GM10847 (cell line): ENCODE results near the gene KYAT1.
A peak's percentile ranks its signal among the peaks of the same experiment; 100 is the strongest.

Experiments used
- POLR2A ChIP-seq: IDR thresholded peaks from 2 replicates; pipeline ENCODE4 v1.6.1; 2011; ENCODE audit not compliant: insufficient read length; ENCODE audit errors: extremely low read depth

Gene KYAT1

DNA sequence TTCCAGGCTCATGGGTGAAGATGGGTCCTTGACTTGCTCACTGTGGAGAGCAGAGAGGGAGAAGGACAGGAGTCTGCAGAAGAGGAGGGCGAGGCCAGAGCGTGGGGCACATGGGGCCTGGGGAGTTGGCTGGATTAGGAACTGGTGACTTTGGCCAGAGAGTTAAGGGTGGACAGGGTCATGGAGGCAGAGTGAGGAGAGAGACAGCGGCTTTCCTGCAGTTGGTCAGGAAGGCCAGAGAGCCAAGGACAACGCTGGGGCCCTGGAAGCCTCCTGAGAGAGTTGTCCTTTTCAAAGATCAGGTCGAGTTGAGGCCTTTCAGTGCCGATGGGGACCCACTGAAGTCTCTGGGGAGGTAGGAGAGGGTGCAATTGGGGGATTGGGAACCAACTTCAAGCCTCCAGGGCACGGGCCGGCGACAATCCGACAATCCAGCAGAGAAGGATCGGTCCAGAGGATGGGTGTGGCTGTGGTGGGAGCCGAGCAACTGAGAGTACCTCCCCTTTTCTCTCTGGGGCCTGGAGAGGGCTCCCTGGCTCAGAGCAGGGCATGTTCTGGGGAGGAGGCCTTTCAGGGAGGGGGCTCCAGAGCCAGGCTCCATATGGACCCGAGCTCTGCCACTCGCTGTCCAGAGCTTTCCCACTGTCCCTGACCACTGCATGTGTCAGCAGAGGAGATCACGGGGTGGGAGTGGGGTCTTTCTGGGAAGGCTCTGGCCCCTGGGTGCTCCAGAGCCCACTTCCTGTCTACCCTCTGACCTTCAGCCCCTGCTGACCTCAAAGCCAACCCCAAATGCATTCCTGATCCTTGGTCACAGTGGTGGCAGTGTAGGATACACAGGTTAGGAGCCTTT, 31.5 kb upstream of the KYAT1 start:
- TF ChIP-seq POLR2A = no peak

DNA sequence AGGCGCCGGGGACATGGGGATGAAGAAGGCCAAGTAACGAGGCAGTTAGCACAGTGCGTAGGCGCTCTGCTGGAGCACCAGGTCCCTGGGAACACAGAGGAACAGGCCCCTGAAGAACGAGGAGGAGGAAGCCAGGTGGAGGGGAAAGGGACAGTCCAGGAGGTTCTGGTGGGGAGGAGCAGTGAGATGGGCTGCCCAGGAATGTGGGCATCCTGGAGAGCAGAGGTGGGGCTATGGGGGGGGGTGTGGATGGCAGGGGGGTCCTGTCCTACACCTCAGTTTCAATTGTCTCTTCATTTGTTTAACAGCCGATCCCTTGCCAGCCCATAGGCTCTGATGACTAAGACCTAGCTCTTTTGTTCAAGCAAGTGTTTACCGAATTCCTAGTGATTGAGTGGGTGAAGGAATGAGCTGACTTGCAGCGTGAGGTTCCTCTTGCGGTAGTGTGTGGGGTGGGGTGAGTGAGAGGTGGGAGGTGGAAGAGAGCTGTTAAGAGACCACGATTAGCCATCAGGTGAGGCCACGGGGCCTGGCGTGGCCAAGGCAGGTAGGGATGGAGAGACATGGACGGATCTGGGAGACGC, 30.6 kb upstream of the KYAT1 start:
- no peak for TF ChIP-seq POLR2A

DNA sequence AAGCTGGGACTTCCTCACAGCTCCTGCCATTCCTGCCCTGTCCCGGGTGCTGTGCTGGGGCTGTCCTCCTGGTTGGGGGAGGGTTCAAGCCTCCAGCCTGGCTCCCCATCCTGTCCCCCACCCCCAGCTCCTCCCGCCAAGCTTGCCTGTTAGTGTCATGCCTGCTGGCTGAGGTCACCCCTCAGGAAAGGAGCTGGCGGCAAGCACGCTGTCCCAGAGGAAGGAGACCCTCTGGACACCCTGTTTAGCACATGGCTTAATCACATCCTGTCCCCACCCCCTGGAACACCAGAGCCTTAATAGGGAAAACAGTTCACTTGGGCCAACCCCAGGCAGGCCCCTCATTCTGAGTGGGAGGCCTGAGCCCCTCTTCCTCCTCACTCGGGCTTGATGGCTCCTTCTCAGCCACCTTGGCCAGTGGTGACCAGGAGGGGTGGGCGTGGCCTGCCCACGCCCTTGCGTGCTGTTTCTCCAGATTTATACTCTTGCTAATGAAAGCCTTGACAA, 29.8 kb upstream of the KYAT1 start:
- no peak for TF ChIP-seq POLR2A

DNA sequence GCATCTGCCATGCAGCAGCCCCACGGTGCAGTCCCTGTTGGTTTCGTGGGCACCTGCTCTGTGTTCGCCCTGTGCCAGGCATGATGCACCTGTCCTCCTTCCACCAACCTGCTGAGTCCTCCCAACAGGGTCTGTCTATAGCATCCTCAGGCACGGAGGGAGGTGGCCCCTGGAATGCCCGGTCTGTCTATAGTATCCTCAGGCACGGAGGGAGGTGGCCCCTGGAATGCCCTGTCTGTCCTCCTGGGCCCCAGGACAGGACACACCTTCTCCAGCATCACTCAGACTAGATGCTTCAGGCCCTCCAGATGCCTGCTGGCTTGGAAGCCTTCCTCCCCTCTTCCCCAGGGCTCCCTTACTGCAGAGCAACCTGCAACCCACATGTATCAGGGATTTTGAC, 29.2 kb upstream of the KYAT1 start:
- no peak for TF ChIP-seq POLR2A

DNA sequence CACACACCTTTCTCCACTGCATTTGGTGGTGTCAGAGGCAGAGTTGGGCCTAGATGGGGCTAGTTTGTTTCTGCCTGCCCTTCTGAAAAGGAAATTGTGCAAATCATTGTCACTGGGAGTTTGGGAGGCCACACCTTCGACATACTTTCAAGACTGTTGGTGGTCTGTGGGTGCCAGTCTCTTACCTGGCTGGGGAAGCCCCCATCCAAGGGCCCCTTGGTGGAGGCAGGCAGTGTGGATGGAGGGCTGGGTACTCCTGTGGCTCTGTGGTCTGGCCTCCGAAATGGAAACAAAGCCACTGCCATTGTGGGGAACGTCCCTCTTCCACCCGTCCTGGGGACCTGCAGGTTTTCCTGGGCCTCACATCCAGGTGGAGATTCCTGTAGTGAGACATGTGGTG, 28.1 kb upstream of the KYAT1 start:
- TF ChIP-seq POLR2A = no peak

DNA sequence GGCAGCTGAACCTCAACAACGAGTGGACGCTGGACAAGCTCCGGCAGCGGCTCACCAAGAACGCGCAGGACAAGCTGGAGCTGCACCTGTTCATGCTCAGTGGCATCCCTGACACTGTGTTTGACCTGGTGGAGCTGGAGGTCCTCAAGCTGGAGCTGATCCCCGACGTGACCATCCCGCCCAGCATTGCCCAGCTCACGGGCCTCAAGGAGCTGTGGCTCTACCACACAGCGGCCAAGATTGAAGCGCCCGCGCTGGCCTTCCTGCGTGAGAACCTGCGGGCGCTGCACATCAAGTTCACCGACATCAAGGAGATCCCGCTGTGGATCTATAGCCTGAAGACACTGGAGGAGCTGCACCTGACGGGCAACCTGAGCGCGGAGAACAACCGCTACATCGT, 26.6 kb upstream of the KYAT1 start:
- no peak for TF ChIP-seq POLR2A

DNA sequence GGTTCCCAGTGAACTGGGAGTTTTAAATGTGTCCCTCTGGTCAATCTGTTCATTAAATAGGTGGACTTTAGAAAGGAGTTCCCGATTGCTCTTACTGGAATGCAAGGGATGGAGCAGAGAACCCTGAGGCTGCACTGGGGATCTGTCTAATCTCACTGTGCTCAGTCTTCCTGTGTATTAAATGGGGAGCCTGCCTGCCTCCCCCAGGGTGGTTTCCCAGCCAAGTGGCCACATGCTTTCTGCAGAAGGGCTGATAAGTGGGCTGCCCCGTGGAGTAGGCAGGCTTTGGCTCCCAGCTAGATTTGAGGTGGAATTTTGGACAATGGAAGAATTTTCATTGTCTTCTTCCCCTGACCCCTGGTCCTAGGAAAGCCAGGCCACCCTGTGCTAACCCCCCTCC, 25.0 kb upstream of the KYAT1 start:
- TF ChIP-seq POLR2A = no peak

DNA sequence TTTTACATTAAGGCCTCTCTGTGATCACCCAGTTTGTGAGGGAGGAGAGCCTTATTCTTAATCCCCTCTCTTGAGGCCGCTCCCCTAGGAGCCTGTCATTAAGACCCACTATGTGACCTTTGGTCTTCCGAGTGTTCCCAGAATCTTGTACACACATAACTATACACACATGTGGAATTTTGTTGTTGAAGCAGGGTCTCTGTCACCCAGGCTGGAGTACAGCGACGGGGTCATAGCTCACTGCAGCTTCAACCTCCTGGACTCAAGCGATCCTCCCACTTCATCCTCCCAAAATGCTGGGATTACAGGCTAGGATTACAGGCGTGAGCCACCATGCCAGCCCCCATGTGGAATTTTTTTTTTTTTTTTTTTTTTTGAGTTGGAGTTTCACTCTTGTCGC, 24.2 kb upstream of the KYAT1 start:
- no peak for TF ChIP-seq POLR2A

DNA sequence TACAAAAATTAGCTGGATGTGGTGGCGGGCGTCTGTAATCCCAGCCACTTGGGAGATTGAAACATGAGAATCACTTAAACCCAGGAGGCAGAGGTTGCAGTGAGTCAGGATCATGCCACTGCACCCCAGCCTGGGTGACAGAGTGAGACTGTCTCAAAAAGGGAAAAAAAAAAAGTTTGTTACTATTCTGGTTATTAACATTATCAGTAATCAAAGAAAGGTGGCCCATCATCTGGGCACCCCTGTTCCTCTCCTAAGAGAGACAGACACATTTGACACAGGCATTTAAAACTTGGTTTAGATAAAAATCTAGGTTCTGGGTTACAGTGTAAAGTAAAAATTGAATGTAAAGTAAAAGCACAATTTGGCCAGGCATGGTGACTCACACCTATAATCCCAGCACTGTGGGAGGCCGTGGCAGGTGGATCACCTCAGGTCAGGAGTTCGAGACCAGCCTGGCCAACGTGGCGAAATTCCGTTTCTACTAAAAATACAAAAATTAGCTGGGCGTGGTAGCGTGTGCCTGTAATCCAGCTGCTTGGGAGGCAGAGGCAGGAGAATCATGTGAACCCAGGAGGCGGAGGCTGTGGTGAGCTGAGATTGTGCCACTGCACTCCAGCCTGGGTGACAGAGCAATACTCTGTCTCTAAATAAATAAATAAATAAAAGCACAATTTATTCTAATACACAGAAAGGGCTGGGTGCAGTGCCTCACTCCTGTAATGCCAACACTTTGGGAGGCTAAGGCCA, 22.3 kb upstream of the KYAT1 start:
- no peak for TF ChIP-seq POLR2A

DNA sequence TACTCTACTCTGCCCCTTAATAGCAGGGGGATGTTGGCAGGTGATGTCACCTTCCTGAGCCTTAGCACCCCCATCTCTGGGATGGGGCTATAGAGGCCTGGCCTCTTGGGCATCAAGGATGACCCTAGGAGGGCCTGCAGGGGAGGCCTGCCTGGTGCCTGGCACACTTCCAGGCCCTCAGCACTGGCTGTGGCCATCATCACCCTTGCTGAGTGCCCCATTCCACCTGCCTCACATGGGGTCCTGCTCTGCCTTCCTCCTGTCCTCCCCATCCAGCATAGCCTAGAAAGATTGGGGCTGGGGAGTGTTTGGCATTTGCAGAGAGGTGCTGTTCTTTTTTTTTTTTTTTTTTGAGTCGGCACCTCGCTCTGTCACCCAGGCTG, 21.3 kb upstream of the KYAT1 start:
- no peak for TF ChIP-seq POLR2A

DNA sequence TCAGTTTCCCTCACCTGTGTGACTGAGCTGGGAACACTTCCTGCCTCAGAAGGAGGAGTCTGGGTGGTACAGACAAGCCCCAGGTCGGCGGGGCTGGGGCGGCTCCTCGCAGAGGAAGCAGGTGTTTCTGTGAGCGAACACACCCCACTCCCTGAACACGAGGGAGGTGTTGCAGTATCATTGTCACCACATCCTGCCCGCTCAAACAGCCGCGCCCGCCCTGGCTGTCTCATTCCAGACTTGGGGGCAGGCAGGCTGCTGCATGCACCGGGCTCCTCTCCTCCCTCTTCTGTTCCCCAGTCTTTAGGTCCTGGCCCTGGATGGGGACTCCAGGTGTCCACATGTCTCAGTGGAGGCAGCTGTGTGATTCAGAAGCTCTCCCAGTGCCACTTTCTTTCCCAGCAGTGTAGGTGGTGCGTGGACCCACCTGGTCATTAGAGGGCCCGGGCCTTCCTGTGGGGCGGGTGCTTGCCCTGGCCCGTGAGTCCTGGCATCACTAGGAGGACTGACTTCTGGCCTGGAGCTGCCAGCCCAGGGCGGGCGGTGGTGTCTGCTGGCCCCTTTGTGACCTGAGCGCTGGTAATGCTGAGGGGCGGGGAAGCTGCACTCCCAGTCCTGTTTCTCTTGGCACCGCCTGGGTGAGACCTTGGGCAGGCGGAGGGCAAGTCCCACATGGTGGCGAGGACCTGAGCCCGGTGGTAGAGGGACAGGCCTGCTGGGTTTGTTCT, 20.8 kb upstream of the KYAT1 start:
- peak; percentile 26 for TF ChIP-seq POLR2A

DNA sequence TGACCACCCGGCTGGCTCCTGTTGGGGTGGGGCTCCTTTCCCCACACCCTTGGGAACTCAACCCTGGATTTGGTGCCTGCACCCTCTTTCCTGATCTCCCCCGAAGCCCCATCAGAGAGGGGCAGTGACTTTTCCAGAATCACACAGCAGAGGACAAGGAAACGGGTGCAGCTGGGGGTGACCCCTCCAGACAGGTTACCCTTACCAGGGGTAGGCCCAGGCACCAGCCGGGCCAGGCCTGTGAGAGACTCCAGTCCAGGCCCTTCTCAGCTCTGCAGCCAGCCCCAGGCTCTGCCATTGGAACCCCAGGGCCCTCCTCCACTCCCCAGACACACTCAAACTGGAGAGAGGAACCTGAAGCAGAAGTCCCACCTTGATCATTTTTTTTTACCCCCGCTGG, 20.1 kb upstream of the KYAT1 start:
- TF ChIP-seq POLR2A = no peak

DNA sequence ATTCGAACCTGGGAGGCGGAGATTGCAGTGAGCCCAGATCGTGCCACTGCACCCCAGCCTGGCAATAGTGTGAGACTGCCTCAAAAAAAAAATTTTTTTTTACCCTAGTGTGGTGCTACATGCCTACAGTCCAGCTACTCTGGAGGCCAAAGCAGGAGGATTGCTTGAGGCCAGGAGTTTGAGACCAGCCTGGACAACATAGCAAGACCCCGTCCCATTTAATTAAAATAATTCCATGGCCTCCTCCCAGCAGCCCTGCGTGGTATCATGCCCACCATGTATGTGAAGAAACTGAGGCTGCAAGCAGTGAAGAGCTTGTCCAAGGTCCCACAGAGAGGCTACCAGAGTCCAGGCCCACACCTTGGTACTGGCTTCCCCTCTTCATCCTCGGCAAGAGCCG, 19.6 kb upstream of the KYAT1 start:
- TF ChIP-seq POLR2A = no peak

DNA sequence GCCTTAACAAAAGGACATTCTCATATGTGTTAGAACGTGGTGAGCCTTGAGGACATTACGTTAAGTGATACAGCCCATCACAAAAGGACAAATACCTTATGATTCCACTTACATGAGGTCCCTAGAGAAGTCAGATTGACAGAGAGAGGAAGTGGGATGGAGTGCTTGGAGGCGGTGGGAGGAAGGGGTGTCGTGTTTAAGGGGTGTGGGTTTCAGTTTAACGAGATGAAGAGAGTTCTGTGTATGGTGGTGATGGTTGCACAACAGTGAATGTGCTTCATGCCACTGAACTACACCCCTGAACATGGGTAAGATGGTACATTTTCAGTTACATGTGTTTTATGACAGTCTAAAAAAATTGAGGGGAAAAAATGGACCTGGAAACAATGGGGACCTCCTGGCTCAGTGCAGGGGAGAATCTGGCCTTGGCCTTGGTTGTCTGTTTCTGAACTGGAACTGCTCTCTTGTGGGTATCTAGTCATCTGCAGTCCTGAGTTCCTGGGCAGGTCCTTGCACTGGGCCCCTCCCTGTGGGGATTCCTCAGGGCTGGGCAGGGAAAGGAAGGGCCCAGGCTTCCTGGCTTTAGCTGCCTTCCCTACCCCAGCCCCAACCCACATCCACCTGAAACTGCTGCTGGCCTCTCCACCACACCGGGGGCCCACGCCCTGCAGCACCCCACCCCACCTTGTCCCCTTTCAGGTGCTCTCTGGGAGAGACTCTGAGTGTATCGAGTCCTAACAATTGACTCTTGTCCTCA, 18.0 kb upstream of the KYAT1 start:
- TF ChIP-seq POLR2A = no peak

DNA sequence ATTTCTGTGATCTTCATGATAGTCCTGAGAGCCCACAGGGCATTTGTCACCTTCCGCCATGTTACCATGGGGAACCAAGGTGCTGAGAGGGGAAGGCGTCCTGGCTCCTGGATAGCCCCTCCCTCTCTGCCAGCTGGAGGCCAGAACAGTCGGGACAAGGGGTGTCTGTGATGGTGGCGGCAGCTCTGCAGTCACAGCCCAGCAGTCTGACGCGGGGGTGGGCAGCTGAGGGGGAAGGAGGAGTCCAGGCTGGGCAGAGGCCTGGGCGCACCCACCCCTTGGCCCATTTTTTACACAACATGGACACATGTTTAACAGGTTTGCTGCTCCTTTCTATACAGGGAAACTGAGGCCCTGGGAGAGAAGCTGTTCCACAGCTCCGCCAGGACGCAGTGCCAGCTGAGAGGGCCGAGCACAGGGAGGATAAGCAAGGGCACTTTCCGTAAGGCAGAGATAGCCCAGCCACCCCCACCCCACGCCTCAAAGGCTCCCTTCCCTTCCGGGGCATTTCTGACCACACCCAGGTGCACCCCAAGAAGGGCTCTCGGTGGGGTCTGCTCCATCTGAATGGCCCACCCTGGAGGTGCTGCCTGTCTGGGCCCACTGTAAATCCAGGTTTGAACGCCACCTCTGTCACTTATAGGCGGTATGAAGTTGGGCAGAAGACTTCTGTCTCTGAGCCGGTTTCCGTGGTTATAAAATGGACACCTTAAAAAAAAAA, 17.3 kb upstream of the KYAT1 start:
- TF ChIP-seq POLR2A = no peak

DNA sequence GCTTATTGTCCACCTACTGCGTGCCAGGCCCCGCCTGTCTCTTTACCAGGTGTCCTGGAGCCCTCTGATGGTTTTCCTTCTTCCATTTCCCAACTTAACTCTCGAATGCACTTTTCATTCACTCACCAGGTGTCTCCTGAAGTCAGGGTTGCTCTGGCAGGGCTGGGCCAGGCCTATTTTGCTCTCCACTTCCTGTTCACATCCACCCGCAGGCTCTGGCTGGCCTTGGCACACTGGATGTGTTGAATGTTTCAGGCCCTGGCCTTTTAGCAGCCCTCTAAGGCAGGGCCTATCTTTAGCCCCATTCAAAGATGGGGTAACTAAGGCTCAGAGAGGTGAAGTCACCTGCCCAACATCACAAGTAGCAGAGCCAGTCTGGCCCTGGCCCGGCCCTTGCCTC, 16.6 kb upstream of the KYAT1 start:
- no peak for TF ChIP-seq POLR2A
